NB4 (cell line): Measurements from ENCODE around the gene PSD.

Experiments used
- POLR2A ChIP-seq: IDR thresholded peaks from 2 replicates; pipeline ENCODE4 v1.6.1; 2011; ENCODE audit warnings: mild to moderate bottlenecking; ENCODE audit not compliant: insufficient read length; ENCODE audit errors: extremely low read depth
- TF ChIP-seq, protein P1 (sequence below): IDR thresholded peaks from one replicate; pipeline ENCODE4 v1.5.1; 2012; ENCODE audit warnings: low read depth, low read length

DNA sequence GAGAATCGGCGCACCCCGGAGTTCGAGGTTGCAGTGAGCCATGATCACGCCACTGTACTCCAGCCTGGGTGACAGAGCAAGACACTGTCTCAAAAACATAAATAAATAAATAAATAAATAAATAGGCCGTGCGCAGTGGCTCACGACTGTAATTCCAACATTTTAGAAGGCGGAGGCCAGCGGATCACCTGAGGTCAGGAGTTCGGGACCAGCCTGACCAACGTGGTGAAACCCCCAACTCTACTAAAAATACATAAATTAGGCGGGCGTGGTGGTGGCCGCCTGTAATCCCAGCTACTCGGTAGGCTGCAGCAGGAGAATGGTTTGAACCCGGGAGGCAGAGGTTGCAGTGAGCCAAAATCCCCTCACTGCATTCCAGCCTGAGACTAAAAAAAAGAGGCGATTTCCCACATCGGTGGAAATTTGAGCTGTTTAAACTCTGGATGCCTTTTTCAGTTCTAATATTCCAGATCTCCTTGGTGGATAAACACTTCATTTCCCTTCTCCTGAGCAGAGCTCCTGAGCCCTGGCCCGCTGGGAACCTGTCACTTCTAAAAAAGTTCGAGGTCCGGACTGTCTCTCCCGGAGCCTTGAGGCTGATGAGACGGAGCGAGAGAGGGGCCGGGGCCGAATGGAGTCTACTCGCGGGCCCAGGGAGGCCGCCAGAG is 25.0 kb downstream of the PSD start:
- TF ChIP-seq, protein P1, sequence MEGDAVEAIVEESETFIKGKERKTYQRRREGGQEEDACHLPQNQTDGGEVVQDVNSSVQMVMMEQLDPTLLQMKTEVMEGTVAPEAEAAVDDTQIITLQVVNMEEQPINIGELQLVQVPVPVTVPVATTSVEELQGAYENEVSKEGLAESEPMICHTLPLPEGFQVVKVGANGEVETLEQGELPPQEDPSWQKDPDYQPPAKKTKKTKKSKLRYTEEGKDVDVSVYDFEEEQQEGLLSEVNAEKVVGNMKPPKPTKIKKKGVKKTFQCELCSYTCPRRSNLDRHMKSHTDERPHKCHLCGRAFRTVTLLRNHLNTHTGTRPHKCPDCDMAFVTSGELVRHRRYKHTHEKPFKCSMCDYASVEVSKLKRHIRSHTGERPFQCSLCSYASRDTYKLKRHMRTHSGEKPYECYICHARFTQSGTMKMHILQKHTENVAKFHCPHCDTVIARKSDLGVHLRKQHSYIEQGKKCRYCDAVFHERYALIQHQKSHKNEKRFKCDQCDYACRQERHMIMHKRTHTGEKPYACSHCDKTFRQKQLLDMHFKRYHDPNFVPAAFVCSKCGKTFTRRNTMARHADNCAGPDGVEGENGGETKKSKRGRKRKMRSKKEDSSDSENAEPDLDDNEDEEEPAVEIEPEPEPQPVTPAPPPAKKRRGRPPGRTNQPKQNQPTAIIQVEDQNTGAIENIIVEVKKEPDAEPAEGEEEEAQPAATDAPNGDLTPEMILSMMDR = no peak
- no peak for TF ChIP-seq POLR2A
